GM04504 (cell line): ENCODE results near the gene MYOZ2.
A peak's percentile ranks its signal among the peaks of the same experiment; 100 is the strongest.

Experiments
- DNase-seq: peaks from one replicate; pipeline ENCODE4 v3.0.0-alpha.2; 2012; ENCODE audit warnings: low read depth

MYOZ2 gene

GRCh38 chr4:119197772-119198212 lies 62.2 kb downstream of the MYOZ2 start:
- DNase-seq, result no peak

- DNase-seq, result no peak
Observed at GRCh38 chr4:119204916-119205315, 69.3 kb downstream of the MYOZ2 start.

- no peak for DNase-seq
Observed at GRCh38 chr4:119205690-119206089, 70.1 kb downstream of the MYOZ2 start.

DNA sequence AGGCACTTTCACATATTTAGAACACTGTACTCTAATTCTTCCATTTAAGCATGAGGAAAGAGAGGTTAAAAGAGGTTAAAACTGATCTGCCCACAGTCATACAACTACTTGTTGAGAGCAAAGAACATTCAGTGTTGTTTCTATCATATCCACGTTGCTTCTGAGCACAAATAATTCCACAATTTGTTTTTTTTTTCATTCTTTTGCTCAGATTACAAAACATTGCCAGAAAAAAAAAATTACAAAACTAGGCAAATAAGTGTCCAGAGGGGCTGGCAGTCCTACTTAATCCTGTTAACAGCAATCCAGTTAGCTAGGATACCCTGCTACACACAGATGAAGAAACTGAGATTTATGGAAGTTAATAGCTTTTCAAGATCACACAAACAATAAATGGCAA lies 70.5 kb downstream of the MYOZ2 start:
- DNase-seq, result no peak

GRCh38 chr4:119207051-119207450 lies 71.4 kb downstream of the MYOZ2 start:
- peak; percentile 30 for DNase-seq

DNA sequence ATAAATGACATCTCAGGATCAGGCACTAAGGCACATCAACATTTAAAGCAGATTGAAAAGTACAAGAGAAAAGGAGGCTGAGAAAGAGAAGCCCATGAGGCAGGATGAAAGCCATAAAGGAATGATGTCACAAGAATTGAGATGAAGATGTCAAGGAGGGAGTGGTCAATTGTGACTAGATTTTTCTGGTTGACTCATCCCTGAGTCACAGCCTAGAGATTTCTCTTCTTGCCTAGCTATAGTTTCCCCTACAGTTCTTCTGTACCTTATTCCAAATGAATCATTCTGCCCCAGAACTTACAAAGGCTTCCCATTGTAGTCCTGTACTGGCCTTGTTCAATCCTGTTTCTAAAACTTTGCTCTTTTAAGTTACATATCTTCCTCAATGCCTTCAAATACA lies 73.4 kb downstream of the MYOZ2 start:
- peak; percentile 88 for DNase-seq

GRCh38 chr4:119209586-119209985 lies 74.0 kb downstream of the MYOZ2 start:
- no peak for DNase-seq

GRCh38 chr4:119210775-119211174 lies 75.1 kb downstream of the MYOZ2 start:
- no peak for DNase-seq

DNA sequence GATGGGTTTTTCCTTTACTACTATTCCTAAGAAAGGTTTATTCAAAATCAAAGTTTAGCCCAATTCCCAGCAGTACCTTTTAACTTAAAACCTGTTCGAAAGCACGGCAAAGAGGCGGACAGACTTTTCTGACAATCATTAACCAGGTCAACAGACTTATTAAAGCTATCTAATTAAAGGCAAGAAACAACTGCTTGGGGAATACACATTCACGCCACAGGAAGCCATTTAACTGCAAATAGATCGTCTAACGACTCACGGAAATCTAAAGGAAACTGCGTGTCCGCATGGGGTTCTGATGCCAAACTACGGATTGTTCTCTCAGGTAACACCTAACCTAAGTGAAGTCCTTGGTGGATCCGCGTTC lies 76.2 kb downstream of the MYOZ2 start:
- DNase-seq, result peak; percentile 19

DNA sequence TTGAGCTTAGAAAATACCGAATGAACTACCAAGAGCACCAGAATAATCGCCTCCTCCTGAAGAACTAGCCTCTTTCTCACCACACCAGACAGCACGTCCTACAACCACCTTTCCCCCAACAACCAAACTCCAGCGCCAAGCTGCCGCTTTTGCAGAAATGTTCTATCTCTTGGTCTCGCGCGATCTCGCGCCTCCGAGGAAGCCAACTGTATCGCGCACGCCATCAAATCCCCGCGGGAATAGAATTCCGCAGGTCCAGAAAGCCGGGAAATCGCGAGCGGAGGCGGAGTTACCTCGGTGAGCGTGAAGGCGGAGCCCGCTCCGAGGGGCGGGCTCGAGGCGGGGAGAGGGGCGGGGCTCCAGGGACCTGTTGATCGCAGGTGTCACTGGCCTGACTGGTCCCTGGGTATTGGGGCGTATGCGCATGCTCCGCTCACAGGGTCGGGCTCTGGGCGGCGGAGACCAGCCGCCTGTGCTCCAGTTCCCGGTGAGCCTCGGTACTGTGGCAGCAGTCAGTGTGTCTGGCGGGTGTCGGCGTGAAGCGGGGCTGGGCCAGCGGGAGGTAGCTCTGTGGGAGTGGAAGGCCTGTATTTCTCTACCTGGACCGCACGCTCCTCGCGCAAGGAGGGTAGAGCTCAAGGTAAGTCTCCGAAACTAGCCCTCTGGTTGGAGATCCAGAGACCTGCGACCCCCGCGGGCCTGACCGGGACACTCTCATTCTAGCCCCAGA lies 76.8 kb downstream of the MYOZ2 start, which contains the start of gene USP53:
USP53 (plus strand) TSS at position 480 of the 730 bp plus-strand sequence. CDS start 27,047 bp downstream, outside the sequence.
- DNase-seq, result peak; percentile 97

- DNase-seq, result peak; percentile 85
Observed at GRCh38 chr4:119212964-119213606, 77.5 kb downstream of the MYOZ2 start.

- no peak for DNase-seq
Observed at GRCh38 chr4:119218093-119218492, 82.5 kb downstream of the MYOZ2 start.

GRCh38 chr4:119221412-119221811 lies 85.8 kb downstream of the MYOZ2 start:
- DNase-seq, result no peak

GRCh38 chr4:119227690-119228089 lies 92.1 kb downstream of the MYOZ2 start:
- DNase-seq, result no peak

- no peak for DNase-seq
Observed at GRCh38 chr4:119228406-119228805, 92.8 kb downstream of the MYOZ2 start.

GRCh38 chr4:119229908-119230687 lies 94.5 kb downstream of the MYOZ2 start:
- no peak for DNase-seq

DNA sequence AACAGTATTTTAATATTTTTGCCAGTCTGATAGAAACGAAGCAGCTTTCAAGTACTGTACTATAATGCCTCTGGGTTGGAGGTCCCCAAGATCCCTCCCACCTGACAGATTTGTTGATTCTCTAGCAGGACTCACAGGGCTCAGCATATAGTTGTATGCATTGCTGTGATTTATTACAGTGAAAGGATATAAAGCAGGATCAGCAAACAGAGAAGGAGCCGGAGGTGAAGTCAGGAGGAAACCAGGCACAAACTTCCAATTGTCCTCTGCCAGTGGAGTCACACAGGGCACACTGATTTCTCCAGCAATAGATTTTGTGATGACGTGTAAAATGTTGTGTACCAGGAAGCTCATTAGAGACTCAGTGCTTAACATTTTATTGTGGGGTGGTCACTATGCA lies 95.9 kb downstream of the MYOZ2 start:
- DNase-seq, result no peak

DNA sequence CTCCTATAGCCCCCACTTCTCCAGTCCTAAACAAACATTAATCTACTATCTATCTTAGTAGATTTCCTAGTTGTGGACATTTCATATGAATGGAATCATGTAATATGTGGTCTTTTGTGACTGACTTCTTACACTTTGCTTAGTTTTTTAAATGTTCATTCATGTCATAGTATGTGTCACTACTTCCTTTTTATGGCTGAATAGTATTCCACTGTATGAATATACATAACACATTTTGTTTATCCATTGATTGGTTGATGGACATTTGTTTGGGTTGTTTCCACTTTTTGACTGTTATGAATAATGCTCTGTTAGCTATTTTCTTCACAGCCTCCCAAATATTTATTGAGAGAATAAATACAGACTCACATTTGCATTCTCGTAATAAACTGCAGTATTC lies 96.7 kb downstream of the MYOZ2 start:
- DNase-seq, result no peak

- no peak for DNase-seq
Observed at GRCh38 chr4:119233191-119233590, 97.6 kb downstream of the MYOZ2 start.

DNA sequence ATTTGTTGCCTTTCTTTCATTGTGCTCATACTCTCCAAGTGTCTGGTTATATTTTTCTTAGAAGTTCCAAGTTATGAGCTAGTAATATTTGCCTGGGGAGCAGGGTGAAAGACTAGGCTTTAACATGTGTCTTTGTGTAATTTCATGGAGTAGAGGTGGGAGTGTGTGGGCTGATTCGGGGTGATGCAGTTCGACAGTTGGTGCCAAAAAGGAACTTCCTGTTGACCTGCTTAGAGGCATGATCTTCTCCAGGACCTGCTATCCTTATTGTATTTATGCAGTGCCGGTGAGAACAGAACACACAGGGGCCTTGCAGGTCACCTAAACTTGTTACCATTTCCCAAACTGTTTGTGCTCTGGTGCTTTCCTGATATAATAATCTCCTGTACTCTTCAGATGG lies 98.1 kb downstream of the MYOZ2 start:
- no peak for DNase-seq

DNA sequence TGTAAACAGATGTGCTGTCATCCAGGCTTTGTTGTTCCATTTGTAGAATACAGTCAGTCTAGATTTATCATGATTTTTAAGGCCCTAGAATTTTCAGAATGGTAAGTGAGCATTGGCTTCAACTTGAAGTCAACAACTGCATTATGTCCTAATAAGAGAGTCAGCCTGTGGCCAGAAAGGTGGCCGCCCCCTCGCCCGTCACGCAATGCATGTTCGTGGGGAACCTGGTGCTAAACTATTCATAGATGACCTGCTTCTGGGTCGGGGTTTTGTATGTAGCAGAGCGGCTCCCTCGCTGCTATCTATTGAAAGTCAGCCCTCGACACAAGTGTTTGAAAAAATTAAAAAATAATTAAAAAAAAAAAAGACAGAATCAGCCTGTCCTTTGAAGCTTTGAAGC lies 101.6 kb downstream of the MYOZ2 start:
- DNase-seq, result no peak
